ENCODE data around the gene LAMB1. TPM values are rescaled to one million over a fixed set of nuclear protein-coding genes. Genes with fewer than 3 reads are reported as not detected.

The LAMB1 gene
- total RNA-seq, 4 donors from 2014 or later, result 76.7 to 216 (median 84.6) TPM

DNA sequence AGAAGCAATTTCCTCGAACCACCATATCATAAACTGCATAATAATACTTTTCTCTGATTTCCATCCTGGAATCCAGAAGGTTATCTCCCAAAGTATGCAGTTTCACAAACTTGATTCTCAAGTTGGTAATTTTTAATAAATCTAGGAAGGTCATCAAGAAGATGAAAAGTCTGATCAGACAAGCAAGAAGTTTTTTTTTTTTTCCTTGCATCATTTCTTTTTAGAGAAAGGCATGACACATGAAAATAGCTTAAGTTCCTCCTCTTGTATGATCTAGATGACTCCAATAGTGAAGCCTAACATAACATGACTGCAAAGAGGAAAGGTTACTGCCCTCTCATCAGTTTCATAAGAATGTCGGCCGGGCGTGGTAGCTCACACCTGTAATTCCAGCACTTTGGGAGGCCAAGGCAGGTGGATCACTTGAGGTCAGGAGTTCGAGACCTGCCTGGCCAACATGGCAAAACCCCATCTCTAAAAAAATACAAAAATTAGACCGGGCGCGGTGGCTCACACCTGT, 22.2 kb downstream of the LAMB1 start:
- no peaks in the 10 kb centered on the region for H3K27me3 ChIP-seq
- no peak for DNase-seq (ENCODE audit: low spot score in 2 of 2)
- H3K36me3 ChIP-seq, result peaks cover 45% of the 10 kb centered on the region
- H3K27ac ChIP-seq, result no peak overlapping the region
- no peak overlapping the region for H3K4me3 ChIP-seq
- no peaks in the 10 kb centered on the region for H3K9me3 ChIP-seq
- peaks cover 3% of the 10 kb centered on the region for H3K4me1 ChIP-seq
- TF ChIP-seq POLR2A (IDR thresholded peaks at IDR 0.05), result no peak
- TF ChIP-seq EP300 (IDR thresholded peaks at IDR 0.05), result no peak
- no peak for TF ChIP-seq POLR2AphosphoS5 (IDR thresholded peaks at IDR 0.05)
- TF ChIP-seq, protein P1, sequence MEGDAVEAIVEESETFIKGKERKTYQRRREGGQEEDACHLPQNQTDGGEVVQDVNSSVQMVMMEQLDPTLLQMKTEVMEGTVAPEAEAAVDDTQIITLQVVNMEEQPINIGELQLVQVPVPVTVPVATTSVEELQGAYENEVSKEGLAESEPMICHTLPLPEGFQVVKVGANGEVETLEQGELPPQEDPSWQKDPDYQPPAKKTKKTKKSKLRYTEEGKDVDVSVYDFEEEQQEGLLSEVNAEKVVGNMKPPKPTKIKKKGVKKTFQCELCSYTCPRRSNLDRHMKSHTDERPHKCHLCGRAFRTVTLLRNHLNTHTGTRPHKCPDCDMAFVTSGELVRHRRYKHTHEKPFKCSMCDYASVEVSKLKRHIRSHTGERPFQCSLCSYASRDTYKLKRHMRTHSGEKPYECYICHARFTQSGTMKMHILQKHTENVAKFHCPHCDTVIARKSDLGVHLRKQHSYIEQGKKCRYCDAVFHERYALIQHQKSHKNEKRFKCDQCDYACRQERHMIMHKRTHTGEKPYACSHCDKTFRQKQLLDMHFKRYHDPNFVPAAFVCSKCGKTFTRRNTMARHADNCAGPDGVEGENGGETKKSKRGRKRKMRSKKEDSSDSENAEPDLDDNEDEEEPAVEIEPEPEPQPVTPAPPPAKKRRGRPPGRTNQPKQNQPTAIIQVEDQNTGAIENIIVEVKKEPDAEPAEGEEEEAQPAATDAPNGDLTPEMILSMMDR (IDR thresholded peaks at IDR 0.05), result no peak
- 94% methylated on average over 8 of the region's 8 CpGs for WGBS

DNA sequence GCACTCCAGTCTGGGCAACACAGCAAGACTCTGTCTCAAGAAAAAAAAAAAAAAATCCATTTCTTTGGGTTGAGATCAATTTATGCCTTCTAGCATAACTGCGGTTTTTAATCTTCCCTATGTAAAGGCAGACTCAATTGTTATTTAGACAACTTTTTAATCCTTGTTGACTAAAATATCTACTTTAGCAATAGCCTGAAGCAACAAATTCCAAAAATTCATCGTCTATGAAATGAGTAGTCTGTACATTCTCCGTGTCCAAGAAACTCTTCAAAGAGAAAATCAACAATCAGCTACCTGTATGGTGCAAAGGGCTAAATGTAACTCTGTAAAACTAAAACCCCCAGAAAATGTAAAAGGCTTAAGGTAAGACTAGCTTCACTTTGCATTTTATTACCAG, 22.8 kb downstream of the LAMB1 start:
- no peak for DNase-seq (ENCODE audit: low spot score in 2 of 2)

DNA sequence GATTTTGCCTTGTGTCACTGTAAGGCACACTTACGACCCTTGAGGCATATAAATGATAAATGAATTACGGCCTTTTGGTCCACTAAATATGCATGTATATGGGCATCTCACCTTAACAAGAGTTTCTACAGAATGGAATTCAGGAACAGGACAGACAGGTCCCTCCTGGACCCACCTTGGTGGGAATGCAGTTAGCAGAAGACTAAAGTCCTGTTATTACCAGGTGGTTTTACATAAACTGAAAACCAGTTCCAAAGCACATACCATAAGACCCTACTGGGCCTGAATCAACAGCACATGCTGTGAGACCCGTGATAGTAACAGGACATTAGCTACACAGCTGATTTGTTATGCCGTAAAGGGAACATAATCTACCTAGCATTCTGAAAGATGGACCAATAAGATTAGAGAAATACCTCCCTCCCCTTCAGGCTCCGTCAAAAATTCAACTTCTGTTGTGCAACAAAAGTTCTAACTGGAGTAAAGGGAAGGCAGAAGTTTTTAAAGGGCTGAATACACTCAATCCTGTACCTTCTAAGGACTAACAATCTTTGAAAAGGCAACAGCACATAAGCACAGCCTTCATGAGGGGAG, 24.0 kb downstream of the LAMB1 start:
- TF ChIP-seq POLR2AphosphoS5 (IDR thresholded peaks at IDR 0.05), result no peak
- TF ChIP-seq, protein P1 (IDR thresholded peaks at IDR 0.05), result no peak
- no peak for TF ChIP-seq EP300 (IDR thresholded peaks at IDR 0.05)
- no peak for TF ChIP-seq POLR2A (IDR thresholded peaks at IDR 0.05)
- Histone ChIP-seq H3K27ac (no peak overlapping the region), H3K4me1 (peaks cover 3% of the 10 kb centered on the region), H3K9me3 (no peaks in the 10 kb centered on the region), H3K27me3 (no peaks in the 10 kb centered on the region), H3K36me3 (peaks cover 50% of the 10 kb centered on the region), H3K4me3 (no peak overlapping the region)
- 87% methylated on average over 5 of the region's 5 CpGs for WGBS
- no peak for DNase-seq (ENCODE audit: low spot score in 2 of 2)

More for the DNA sequence above, 22.8 kb downstream of the LAMB1 start:
- Histone ChIP-seq H3K9me3 (no peaks in the 10 kb centered on the region), H3K4me3 (no peak overlapping the region), H3K27ac (no peak overlapping the region), H3K4me1 (peaks cover 3% of the 10 kb centered on the region), H3K36me3 (peaks cover 45% of the 10 kb centered on the region), H3K27me3 (no peaks in the 10 kb centered on the region)
- TF ChIP-seq POLR2A (IDR thresholded peaks at IDR 0.05) (no peak), POLR2AphosphoS5 (IDR thresholded peaks at IDR 0.05) (no peak), EP300 (IDR thresholded peaks at IDR 0.05) (no peak)
- TF ChIP-seq, protein P1 (IDR thresholded peaks at IDR 0.05), result no peak
- whole genome bisulfite sequencing, result 69% methylated on average over 3 of the region's 3 CpGs

DNA sequence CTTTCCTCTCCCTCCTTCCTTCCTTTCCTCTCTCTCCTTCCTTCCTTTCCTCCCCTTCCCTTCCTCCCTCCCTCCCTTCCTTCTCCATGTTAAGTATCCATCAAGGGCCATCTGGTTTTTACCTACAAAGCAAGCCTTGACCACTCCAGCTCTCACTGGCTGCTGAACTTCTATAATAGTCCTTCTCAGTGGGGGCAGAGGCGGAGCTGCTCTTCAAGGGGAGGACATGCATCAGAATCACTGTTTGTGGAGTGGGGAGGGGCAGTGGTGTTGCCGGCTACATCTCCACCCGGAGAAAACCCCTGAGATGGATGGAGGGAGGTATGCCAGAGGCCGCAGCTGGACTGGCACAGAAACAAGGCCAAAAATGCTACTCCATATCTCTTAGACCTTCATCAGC, 25.9 kb downstream of the LAMB1 start:
- Histone ChIP-seq H3K27ac (no peak overlapping the region), H3K4me3 (no peak overlapping the region), H3K9me3 (no peaks in the 10 kb centered on the region), H3K4me1 (peaks cover 18% of the 10 kb centered on the region), H3K36me3 (peaks cover 47% of the 10 kb centered on the region), H3K27me3 (no peaks in the 10 kb centered on the region)
- WGBS, result 95% methylated on average over 4 of the region's 4 CpGs
- TF ChIP-seq EP300 (IDR thresholded peaks at IDR 0.05) (no peak), POLR2A (IDR thresholded peaks at IDR 0.05) (no peak), POLR2AphosphoS5 (IDR thresholded peaks at IDR 0.05) (no peak)
- TF ChIP-seq, protein P1 (IDR thresholded peaks at IDR 0.05), result no peak
- DNase-seq (ENCODE audit: low spot score in 2 of 2), result no peak

DNA sequence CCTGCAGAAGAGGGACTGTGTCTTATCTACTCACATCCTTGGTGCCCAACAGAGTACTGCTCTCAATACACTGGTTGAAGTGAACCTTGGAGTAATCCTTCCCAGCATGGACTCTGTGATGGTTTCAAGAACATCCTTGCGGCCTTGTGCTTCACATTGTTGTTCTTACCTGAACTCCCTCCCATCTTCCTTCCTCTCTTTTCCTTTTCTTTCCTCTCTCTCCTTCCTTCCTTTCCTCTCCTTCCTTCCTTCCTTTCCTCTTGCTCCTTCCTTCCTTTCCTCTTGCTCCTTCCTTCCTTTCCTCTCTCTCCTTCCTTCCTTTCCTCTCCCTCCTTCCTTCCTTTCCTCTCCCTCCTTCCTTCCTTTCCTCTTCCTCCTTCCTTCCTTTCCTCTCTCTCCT, 26.3 kb downstream of the LAMB1 start:
- Histone ChIP-seq H3K36me3 (peaks cover 47% of the 10 kb centered on the region), H3K4me1 (peaks cover 22% of the 10 kb centered on the region), H3K9me3 (no peaks in the 10 kb centered on the region), H3K27ac (no peak overlapping the region), H3K27me3 (no peaks in the 10 kb centered on the region), H3K4me3 (no peak overlapping the region)
- WGBS, result 96% methylated on average over 1 of the region's 1 CpG
- no peak for DNase-seq (ENCODE audit: low spot score in 2 of 2)
- TF ChIP-seq, protein P1 (IDR thresholded peaks at IDR 0.05), result no peak
- TF ChIP-seq EP300 (IDR thresholded peaks at IDR 0.05) (no peak), POLR2AphosphoS5 (IDR thresholded peaks at IDR 0.05) (no peak), POLR2A (IDR thresholded peaks at IDR 0.05) (no peak)

Measured in suprapubic skin (tissue), 4 donors.